Stimulated activated CD4-positive, alpha-beta T cell treated with anti-CD3 and anti-CD28 coated beads, TNF-alpha, amount 100 ng/mL, for 48 hours (primary cell): ENCODE measurements around the gene LYRM1.
"Not testable (repeated sequence)": the region's sequence is repeated elsewhere in the genome, so short reads cannot be mapped to it uniquely, and the experiment has no call there.

Source experiments
- DNase-seq, 3 donors: peaks; one replicate each; pipeline ENCODE4 v3.0.0-alpha.2; 2020; ENCODE audit warnings: low read depth in 3 of 3

Gene LYRM1

DNA sequence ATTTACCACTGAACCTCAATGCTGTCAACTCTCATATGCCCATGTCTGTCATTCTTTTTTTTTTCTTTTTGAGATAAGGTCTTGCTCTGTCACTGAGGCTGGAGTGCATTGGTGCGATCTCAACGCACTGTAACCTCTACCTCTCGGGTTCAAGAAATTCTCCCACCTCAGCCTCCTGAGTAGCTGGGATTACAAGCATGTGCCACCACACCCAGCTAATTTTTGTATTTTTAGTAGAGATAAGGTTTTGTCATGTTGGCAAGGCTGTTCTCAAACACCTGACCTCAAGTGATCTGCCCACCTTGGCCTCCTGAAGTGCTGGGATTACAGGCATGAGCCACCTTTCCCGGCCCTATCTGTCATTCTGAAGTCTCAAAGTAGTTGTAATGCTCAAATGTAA is 72.6 kb downstream of the LYRM1 start:
- DNase-seq, result not testable (repeated sequence)
